Endothelial cell of umbilical vein (primary cell): ENCODE measurements around the gene TECPR2. TPM values are rescaled to one million over a fixed set of nuclear protein-coding genes. Genes with fewer than 3 reads are reported as not detected.

Experiments
- BruUV-seq: library from RNA; stranded (reverse); fragments of 400-500 nt; replicated peaks from 2 replicates; lab custom pipeline; 2021; lab: Mats Ljungman, UMichigan
- CTCF ChIA-PET: fragments of 300-600, 350-600 bp; sonication (Branson Sonifier 250); formaldehyde crosslinking; loops from one replicate; lab custom pipeline; 2021; ENCODE audit warnings: antibody characterized with exemption, inconsistent platforms; lab: Charles Lee
- POLR2A ChIA-PET: fragments of 300-600, 350-600 bp; sonication (Branson Sonifier 250); formaldehyde crosslinking; loops from one replicate; lab custom pipeline; 2021; ENCODE audit warnings: antibody characterized with exemption, inconsistent platforms; lab: Charles Lee
- DNase-seq: peaks from one replicate; pipeline ENCODE4 v3.0.0-alpha.2; 2011; ENCODE audit warnings: low read depth, low spot score
- FAIRE-seq: peaks from 2 replicates; lab custom pipeline; 2011; peaks lifted over from hg19 to GRCh38; lab: Jason Lieb, UNC
- H2AFZ ChIP-seq: 2 replicates; pipeline ENCODE4 v1.6.0; 2012; ENCODE audit warnings: low read depth, low read length, control low read depth, inconsistent platforms
- H3K27ac ChIP-seq: 2 replicates; pipeline ENCODE4 v1.5.1; 2011; ENCODE audit warnings: low read depth, mild to moderate bottlenecking, control low read depth, low read length, moderate library complexity; ENCODE audit not compliant: insufficient read depth
- H3K27me3 ChIP-seq, 2 experiments: 2 replicates each; pipeline versions ENCODE4 v1.6.0 to v1.6.1; 2011; ENCODE audit warnings: low read length in 2 of 2, mixed read lengths in 1 of 2; ENCODE audit not compliant: control insufficient read depth in 2 of 2, insufficient read depth in 2 of 2
- H3K36me3 ChIP-seq, 2 experiments: 2 replicates in 1 of 2; 3 replicates in 1 of 2; pipeline ENCODE4 v1.5.1; 2011; ENCODE audit warnings: low read length in 2 of 2, mild to moderate bottlenecking in 1 of 2, moderate library complexity in 1 of 2; ENCODE audit not compliant: control insufficient read depth in 2 of 2, insufficient read depth in 2 of 2; ENCODE audit errors: extremely low read depth in 1 of 2
- H3K4me1 ChIP-seq: 3 replicates; pipeline ENCODE4 v1.5.1; 2011; ENCODE audit warnings: mild to moderate bottlenecking, low read length; ENCODE audit not compliant: control insufficient read depth, insufficient read depth; ENCODE audit errors: extremely low read depth
- H3K4me2 ChIP-seq: 2 replicates; pipeline ENCODE4 v1.6.1; 2011; ENCODE audit warnings: low read length, control low read depth, mixed read lengths; ENCODE audit not compliant: insufficient read depth
- H3K4me3 ChIP-seq, 3 experiments: fragments of 200-600 bp in 1 of 3; sonication (generic), shearing (Covaris generic) in 1 of 3; replicated peaks in 1 of 3; 2 replicates each; pipeline ENCODE4 v1.5.1; 2011 to 2016; ENCODE audit warnings: control low read depth in 3 of 3, low read length in 3 of 3, mild to moderate bottlenecking in 2 of 3, inconsistent platforms in 1 of 3, low read depth in 1 of 3, moderate library complexity in 1 of 3; ENCODE audit not compliant: insufficient read depth in 1 of 3
- H3K79me2 ChIP-seq: 2 replicates; pipeline ENCODE4 v1.6.0; 2012; ENCODE audit warnings: low read length, inconsistent platforms; ENCODE audit not compliant: control insufficient read depth, insufficient read depth
- H3K9ac ChIP-seq: replicated peaks from 2 replicates; pipeline ENCODE3; 2011; ENCODE audit warnings: low read length, control low read depth; ENCODE audit not compliant: insufficient read depth; ENCODE audit errors: extremely low read depth
- H3K9me1 ChIP-seq: replicated peaks from 3 replicates; pipeline ENCODE4 v1.6.0; 2011; ENCODE audit warnings: mild to moderate bottlenecking, low read length; ENCODE audit not compliant: control insufficient read depth, insufficient read depth; ENCODE audit errors: extremely low read depth
- H3K9me3 ChIP-seq: replicated peaks from 2 replicates; pipeline ENCODE4 v1.5.1; 2012; ENCODE audit warnings: low read length, inconsistent platforms; ENCODE audit not compliant: control insufficient read depth, insufficient read depth
- H4K20me1 ChIP-seq: replicated peaks from 2 replicates; pipeline ENCODE3; 2011; ENCODE audit warnings: mild to moderate bottlenecking, low read length; ENCODE audit not compliant: control insufficient read depth, insufficient read depth; ENCODE audit errors: extremely low read depth
- EZH2 ChIP-seq: IDR thresholded peaks from 2 replicates; pipeline ENCODE4 v1.6.1; 2012; ENCODE audit warnings: borderline replicate concordance, low read depth, mild to moderate bottlenecking, moderate library complexity, low read length, inconsistent platforms; ENCODE audit not compliant: severe bottlenecking
- FOS ChIP-seq: IDR thresholded peaks from 2 replicates; pipeline ENCODE4 v1.6.1; 2011; ENCODE audit warnings: mild to moderate bottlenecking, low read length, moderate library complexity, borderline replicate concordance; ENCODE audit not compliant: insufficient read depth
- GATA2 ChIP-seq: IDR thresholded peaks from 2 replicates; pipeline ENCODE4 v1.7.0; 2011; ENCODE audit warnings: low read depth, mild to moderate bottlenecking, moderate library complexity, mixed read lengths, low read length; ENCODE audit not compliant: insufficient read length, insufficient read depth
- JUN ChIP-seq: IDR thresholded peaks from 2 replicates; pipeline ENCODE4 v1.6.1; 2011; ENCODE audit warnings: borderline replicate concordance, low read depth; ENCODE audit not compliant: insufficient read length, insufficient read depth
- MYC ChIP-seq: IDR thresholded peaks from one replicate; pipeline ENCODE4 v1.6.1; 2011; ENCODE audit warnings: mild to moderate bottlenecking, low read depth, low read length
- POLR2A ChIP-seq: IDR thresholded peaks from 2 replicates; pipeline ENCODE4 v1.6.1; 2012; ENCODE audit warnings: low read depth, mild to moderate bottlenecking, control low read depth, low read length
- POLR2AphosphoS5 ChIP-seq: IDR thresholded peaks from 2 replicates; pipeline ENCODE4 v1.6.1; 2012; ENCODE audit warnings: low read depth, mild to moderate bottlenecking, control low read depth, low read length, moderate library complexity; ENCODE audit not compliant: insufficient read depth
- dilution Hi-C: fragments of 300-500 bp; cut with MboI; formaldehyde crosslinking; loops from one replicate; pipeline ENCODE4 v1.15.0; 2019; ENCODE audit warnings: low sequenced_read_pairs; ENCODE audit not compliant: extremely low pct_ligation_motif_present
- intact Hi-C: fragments of 100-400 bp; cut with micrococcal nuclease; formaldehyde crosslinking; loops from one replicate; pipeline ENCODE4 v1.10.0; 2022
- polyA plus RNA-seq, 4 experiments: library from polyadenylated mRNA; depleted of rRNA in 3 of 4; stranded (reverse) in 3 of 4; unstranded in 1 of 4; fragments of >200 nt; gene quantifications; 2 replicates each; pipeline versions ENCODE4 v1.2.1 to v1.2.3, GENCODE V29; 2011 to 2012; ENCODE audit warnings: missing spikeins in 1 of 4
- total RNA-seq: library from RNA; stranded (reverse); gene quantifications from 2 replicates; pipeline ENCODE4 v1.2.3, GENCODE V29; 2021
- TF ChIP-seq, protein P1 (sequence below): IDR thresholded peaks from 2 replicates; pipeline ENCODE4 v1.6.1; 2011; ENCODE audit not compliant: insufficient read depth, insufficient read length
- TF ChIP-seq, protein P2 (sequence below), 2 donors: IDR thresholded peaks; 1 replicate in 1 of 2; 2 replicates in 1 of 2; pipeline ENCODE4 v1.5.1; 2011; ENCODE audit warnings: low read length in 2 of 2, mild to moderate bottlenecking in 2 of 2, moderate library complexity in 2 of 2, control low read depth in 1 of 2, inconsistent platforms in 1 of 2, low read depth in 1 of 2; ENCODE audit not compliant: insufficient read depth in 1 of 2; ENCODE audit errors: extremely low read depth in 1 of 2

Gene TECPR2
- total and polyA plus RNA-seq, 2 donors (not counting 3 experiments of a cell fraction or from before 2014, with no cell fraction given) = 8.9 to 21.5 TPM

DNA sequence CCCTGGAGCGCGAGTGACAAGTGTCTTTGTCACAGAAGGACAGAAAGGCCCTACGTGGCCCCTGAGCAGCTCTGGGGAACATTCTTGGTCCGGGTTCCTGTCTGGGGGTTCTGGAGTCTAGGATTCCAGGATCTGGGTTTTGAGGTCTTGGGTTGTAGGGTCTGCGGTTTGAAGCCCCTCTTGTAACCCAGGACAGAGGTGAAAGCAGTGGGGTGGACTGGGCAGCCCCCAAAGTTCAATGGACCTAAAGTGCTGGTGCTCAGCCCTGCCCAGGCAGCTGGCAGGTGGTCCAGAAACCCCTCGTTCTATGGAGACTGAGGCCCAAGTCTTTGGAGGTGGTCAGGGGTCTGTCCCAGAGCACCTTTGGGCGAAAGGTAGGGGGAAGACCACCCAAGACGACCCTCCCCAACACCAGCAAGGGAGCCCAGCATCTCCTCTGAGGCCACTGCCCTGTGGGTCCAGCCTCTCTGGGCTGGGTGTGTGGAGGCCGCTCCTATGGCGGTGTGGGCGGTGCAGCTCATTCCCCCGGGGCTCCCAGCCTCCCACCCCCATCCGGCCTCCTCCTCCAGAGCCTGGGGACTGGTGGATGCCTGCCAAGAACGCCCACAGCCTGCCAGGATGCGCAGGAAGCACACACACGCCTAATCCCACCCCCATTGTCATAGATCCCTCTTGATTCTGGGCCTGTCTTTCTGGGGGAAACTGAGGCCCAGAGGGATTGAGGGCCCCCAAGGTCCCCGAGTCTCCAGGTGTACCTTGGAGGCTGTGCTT lies 177.0 kb downstream of the TECPR2 start:
- TF ChIP-seq POLR2AphosphoS5 (no peak), EZH2 (no peak), POLR2A (no peak), MYC (no peak), GATA2 (no peak), FOS (no peak), JUN (no peak)
- TF ChIP-seq, protein P1, sequence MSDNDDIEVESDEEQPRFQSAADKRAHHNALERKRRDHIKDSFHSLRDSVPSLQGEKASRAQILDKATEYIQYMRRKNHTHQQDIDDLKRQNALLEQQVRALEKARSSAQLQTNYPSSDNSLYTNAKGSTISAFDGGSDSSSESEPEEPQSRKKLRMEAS = no peak
- TF ChIP-seq, protein P2, sequence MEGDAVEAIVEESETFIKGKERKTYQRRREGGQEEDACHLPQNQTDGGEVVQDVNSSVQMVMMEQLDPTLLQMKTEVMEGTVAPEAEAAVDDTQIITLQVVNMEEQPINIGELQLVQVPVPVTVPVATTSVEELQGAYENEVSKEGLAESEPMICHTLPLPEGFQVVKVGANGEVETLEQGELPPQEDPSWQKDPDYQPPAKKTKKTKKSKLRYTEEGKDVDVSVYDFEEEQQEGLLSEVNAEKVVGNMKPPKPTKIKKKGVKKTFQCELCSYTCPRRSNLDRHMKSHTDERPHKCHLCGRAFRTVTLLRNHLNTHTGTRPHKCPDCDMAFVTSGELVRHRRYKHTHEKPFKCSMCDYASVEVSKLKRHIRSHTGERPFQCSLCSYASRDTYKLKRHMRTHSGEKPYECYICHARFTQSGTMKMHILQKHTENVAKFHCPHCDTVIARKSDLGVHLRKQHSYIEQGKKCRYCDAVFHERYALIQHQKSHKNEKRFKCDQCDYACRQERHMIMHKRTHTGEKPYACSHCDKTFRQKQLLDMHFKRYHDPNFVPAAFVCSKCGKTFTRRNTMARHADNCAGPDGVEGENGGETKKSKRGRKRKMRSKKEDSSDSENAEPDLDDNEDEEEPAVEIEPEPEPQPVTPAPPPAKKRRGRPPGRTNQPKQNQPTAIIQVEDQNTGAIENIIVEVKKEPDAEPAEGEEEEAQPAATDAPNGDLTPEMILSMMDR (IDR thresholded peaks at IDR 0.05; ENCODE audit: extremely low read depth in 1 of 2, insufficient read depth in 1 of 2, low read depth in 1 of 2, low read length in 2 of 2) = no peak
- CTCF ChIA-PET = interaction anchor here (1.1 kb wide), 1 partner anchor 8 kb away, joined by 3 read pairs; no protein-coding TSS in a partner anchor

More for the DNA sequence above, 177.0 kb downstream of the TECPR2 start:
- Histone ChIP-seq H3K9ac (no peak overlapping the region), H3K36me3 (no peaks in the 10 kb centered on the region), H3K4me3 (no peak overlapping the region), H3K9me1 (no peaks in the 10 kb centered on the region), H3K4me1 (no peaks in the 10 kb centered on the region), H3K27me3 (peaks cover 6 to 9% of the 10 kb centered on the region in 2 experiments), H3K9me3 (no peaks in the 10 kb centered on the region), H2AFZ (no peak overlapping the region), H3K27ac (no peak overlapping the region), H4K20me1 (no peaks in the 10 kb centered on the region), H3K79me2 (no peaks in the 10 kb centered on the region), H3K4me2 (no peak overlapping the region)
- dilution Hi-C loops (no loop called here), intact Hi-C loops (loop anchor here (5.0 kb wide), 1 partner anchor 53 kb away; the partner anchor contains the start of gene RCOR1)
- DNase-seq (no peak), FAIRE-seq (no peak)
- BruUV-seq = no TSS peak
- POLR2A ChIA-PET = no interaction called here
